HK-2 (cell line): Measurements from ENCODE around the gene CCP110.
A peak's percentile ranks its signal among the peaks of the same experiment; 100 is the strongest.
"Not testable (repeated sequence)": the region's sequence is repeated elsewhere in the genome, so short reads cannot be mapped to it uniquely, and the experiment has no call there.

ENCODE experiments used
- DNase-seq: peaks from one replicate; pipeline ENCODE4 v3.0.0-alpha.2; 2018; ENCODE audit not compliant: unreplicated experiment

CCP110 gene

GRCh38 chr16:19507867-19508266, 15.9 kb upstream of the CCP110 start:
- no peak for DNase-seq

- DNase-seq: no peak
These were observed 11.4 kb upstream of the CCP110 start for GRCh38 chr16:19512297-19512696.

- DNase-seq: no peak
These were observed 10.2 kb upstream of the CCP110 start for GRCh38 chr16:19513377-19514053.

- no peak for DNase-seq
These were observed 8.0 kb upstream of the CCP110 start for GRCh38 chr16:19515757-19516156.

GRCh38 chr16:19517424-19518089, 6.2 kb upstream of the CCP110 start:
- no peak for DNase-seq

- no peak for DNase-seq
These were observed 5.4 kb upstream of the CCP110 start for GRCh38 chr16:19518388-19518787.

GRCh38 chr16:19520861-19521331, 2.8 kb upstream of the CCP110 start:
- no peak for DNase-seq

GRCh38 chr16:19521471-19522396, 2.0 kb upstream of the CCP110 start, which contains the start of gene GDE1:
Gene GDE1 (minus strand): TSS chr16:19522098. CDS start chr16:19521964, 134 bp downstream.
- peak; percentile 84 for DNase-seq

- no peak for DNase-seq
These were observed 1.4 kb upstream of the CCP110 start for GRCh38 chr16:19522397-19522732.

- DNase-seq: no peak
These were observed 982 bp upstream of the CCP110 start for GRCh38 chr16:19522760-19523159.

- no peak for DNase-seq
These were observed 571 bp upstream of the CCP110 start for GRCh38 chr16:19523184-19523558.

GRCh38 chr16:19524356-19524615, 544 bp downstream of the CCP110 start:
- no peak for DNase-seq

- DNase-seq: no peak
These were observed 1.1 kb downstream of the CCP110 start for GRCh38 chr16:19524616-19525384.

- no peak for DNase-seq
These were observed 1.6 kb downstream of the CCP110 start for GRCh38 chr16:19525385-19525723.

GRCh38 chr16:19527161-19527560, 3.4 kb downstream of the CCP110 start:
- DNase-seq: no peak

- DNase-seq: no peak
These were observed 4.9 kb downstream of the CCP110 start for GRCh38 chr16:19528666-19529065.

- no peak for DNase-seq
These were observed 8.9 kb downstream of the CCP110 start for GRCh38 chr16:19532601-19533000.

GRCh38 chr16:19540241-19540970, 16.7 kb downstream of the CCP110 start:
- DNase-seq: no peak

GRCh38 chr16:19542138-19542821, 18.5 kb downstream of the CCP110 start:
- no peak for DNase-seq

GRCh38 chr16:19543278-19543996, 19.7 kb downstream of the CCP110 start:
- DNase-seq: not testable (repeated sequence)
